ENCODE data around the gene ITGB5.

DNA sequence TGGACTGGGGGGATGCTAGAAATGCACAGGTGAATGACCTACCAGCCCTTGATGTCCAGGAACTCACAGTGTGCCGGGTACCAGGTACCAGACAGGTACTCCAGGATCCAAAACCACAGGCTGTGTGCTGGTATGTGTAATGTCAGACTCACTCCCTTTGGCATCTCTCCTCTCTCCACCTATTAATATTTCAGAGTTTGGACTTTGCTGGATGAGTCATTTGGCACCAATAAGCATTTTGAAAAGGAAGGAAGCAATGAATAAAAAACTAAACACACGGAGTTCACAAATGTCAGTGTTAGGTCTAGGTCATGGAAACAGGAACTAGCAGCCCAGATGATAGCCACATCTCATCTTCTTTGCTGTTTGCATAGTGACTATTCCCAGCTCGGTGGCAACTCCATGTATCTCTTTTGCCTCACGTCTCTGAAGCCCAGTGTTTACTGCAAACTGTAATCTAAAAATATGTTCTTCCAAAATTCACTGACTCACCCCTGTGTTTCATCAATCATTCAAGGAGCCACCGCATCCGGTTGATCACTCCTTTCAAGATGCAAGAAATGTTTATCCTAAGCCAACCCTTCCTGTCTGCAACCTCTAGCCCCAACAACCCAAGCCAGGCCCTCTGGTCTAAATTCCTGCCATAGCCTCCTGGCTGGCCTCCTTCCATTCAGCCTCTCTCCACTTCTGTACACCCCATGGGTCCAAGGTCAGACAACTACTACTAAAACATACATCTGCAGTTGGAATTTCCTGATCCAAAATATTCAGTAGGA is 8.4 kb downstream of the ITGB5 start:
- TF ChIP-seq, protein P1, sequence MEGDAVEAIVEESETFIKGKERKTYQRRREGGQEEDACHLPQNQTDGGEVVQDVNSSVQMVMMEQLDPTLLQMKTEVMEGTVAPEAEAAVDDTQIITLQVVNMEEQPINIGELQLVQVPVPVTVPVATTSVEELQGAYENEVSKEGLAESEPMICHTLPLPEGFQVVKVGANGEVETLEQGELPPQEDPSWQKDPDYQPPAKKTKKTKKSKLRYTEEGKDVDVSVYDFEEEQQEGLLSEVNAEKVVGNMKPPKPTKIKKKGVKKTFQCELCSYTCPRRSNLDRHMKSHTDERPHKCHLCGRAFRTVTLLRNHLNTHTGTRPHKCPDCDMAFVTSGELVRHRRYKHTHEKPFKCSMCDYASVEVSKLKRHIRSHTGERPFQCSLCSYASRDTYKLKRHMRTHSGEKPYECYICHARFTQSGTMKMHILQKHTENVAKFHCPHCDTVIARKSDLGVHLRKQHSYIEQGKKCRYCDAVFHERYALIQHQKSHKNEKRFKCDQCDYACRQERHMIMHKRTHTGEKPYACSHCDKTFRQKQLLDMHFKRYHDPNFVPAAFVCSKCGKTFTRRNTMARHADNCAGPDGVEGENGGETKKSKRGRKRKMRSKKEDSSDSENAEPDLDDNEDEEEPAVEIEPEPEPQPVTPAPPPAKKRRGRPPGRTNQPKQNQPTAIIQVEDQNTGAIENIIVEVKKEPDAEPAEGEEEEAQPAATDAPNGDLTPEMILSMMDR (IDR thresholded peaks at IDR 0.05) = no peak
- no peak for TF ChIP-seq EZH2 (IDR thresholded peaks at IDR 0.05; ENCODE audit: borderline replicate concordance, insufficient read depth, low read depth, low read length, poor library complexity, severe bottlenecking)
